Measurements from ENCODE around the gene TOPORS.
A peak's percentile ranks its signal among the peaks of the same experiment; 100 is the strongest.
"Not testable (repeated sequence)": the region's sequence is repeated elsewhere in the genome, so short reads cannot be mapped to it uniquely, and the experiment has no call there.

Gene TOPORS

GRCh38 chr9:32558408-32558934, 6.1 kb upstream of the TOPORS start:
- DNase-seq: no peak

DNA sequence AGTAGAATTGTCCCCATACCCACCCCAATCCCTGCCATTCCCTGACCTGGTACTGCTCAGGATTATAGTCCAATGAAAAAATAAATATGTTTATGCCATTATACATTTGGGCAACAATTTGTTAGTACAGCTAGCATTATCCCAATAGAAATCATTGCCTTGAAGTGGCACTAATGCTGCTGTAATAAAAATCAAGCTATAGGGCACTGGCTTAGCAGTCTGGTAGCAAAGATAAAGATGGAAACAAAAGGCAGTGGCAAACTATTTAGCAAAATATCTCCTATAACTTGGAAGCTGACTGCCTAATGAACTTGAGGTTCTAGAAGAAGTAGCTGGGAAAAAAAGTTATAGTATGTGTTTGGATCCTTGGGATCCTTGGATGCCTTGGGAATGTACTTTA, 2.2 kb upstream of the TOPORS start:
- no peak for DNase-seq

- no peak for DNase-seq
These were observed 1.7 kb upstream of the TOPORS start for GRCh38 chr9:32554107-32554506.

DNA sequence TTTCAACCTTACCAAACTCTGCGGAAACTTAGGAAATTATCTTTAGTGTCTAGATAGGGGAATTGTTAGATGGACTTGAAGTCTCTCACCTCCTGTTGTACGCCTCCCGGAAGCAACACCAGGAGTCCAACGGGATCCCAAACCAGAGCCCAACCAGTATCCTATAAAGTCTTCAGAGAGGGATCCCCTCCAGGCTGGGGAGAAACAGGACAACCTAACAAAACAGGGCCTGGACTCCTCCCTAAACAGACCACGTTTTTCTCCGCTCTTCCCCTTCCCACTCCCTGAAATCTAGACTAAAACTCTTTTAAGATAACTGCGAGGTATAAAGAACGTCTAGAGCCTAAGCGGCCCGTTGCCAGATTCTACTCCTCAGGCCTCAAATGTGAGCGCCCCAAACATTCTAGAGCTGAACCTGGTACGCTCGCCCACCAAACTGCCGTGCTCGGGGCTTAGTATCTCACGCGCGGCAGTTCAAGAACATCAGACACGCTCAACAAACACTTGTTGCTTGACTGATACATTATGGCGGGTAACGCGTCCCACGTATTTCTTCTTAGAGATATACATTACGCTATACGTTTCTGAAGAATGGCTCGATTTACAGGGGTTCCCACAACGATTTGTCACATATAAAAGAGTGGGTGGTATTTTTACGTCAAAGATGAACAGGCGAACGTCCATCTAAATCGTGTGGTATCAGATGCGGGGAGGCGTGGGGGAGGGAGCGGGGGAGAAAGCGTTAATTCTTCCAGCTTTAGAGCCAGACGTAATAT, 922 bp downstream of the TOPORS start:
- no peak for DNase-seq

DNA sequence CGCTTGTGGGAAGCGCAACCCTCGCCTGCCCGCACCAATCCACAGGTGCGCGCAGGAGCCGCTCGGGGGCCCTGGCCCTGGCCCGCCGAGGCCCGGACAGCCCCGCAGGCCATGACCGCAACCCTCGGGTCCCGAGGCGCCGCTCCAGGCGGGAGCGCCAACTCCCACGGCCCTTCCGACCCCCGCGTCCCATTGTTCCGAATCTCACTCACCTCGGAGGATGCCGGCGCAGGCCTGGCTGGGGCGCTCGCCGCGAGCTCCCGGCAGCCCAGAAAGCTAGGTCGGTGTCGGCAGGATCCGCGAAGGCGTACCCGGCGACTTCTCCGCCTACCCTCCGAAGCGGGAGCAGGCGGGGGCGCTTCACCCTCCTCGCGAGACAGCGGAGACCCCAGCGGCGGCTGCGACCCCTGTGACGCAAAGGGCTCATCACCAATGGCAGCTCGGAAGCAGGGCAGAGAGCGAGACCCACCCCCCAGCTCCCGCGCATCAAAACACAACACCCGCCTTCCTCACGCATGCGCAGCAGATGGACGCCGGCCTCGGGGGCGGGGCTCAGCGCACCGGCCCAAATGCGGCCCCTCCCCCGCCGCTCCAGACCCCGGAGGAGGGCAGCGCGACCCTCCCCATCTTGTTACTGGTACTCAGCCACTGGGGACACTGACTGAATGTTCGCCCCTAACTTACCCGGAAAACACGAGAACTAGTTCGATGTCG, 1.7 kb downstream of the TOPORS start:
- DNase-seq: peak; percentile 98

GRCh38 chr9:32550150-32550561, 2.2 kb downstream of the TOPORS start:
- no peak for DNase-seq

DNA sequence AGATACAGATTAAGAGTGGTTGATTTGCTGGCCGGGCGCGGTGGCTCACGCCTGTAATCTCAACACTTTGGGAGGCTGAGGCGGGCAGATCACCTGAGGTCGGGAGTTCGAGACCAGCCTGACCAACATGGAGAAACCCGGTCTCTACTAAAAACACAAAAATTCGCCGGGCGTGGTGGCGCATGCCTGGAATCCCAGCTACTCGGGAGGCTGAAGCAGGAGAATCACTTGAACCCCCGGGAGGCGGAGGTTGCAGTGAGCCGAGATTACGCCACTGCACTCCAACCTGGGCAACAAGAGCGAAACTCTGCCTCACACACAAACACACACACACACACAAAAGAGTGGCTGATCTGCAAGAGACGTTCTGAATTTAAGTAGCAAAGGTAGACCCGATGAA, 4.2 kb downstream of the TOPORS start:
- DNase-seq: not testable (repeated sequence)

DNA sequence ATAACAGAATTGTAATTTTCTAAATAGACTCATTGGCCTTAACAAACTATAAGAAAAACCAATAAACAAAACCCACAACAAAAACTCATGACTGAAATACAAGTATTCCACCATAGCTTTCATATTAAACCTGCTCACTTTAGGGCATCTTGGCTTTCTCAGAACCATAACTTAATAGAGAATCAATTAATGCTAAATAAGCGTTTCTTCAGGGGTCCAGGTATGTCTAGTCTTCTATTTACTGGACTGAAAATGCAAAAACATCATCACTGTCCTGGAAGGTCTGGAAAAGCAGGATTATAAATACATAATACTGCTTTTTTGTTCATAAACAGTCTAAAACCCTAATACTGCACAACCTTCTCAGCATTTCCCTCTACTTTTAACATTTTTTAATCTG, 6.5 kb downstream of the TOPORS start:
- DNase-seq: no peak

DNA sequence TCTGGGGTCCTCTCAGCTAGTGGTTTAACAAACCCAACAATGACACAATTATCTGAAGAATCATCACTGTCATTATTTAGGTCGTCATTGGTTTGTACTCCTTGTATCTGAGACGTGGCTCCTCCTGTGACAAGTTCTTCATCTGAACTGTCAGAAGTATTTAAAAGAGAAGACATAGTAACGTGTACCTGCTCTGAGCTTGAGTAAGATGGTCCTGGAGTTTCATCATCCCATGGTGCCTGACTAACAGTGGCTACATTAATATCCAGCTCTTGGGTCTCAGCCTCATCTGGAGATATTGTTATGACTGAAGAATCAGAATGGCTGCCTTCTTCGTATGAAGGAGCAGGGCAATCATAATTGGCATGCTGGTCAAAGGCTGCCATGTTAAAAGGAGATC, 9.3 kb downstream of the TOPORS start:
- DNase-seq: no peak

DNA sequence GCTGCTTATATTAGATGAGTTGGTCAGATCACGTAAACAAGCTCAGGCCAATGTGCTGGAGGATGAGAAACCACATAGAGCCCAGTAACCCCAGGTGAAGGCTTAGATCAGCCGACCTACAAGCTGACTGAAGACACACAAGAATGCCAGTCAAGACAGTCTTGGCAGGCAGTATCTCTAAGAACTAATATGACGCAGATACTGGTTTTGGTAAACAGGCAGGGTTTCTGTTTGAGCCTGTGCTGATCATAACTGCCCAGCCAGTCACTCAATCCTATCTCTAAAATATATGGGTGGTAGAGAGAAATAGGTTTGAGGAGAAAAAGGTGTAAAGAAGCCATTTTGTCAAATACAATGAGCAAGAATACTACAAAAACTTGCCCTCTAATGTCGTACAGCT, 18.6 kb downstream of the TOPORS start:
- DNase-seq: no peak

DNA sequence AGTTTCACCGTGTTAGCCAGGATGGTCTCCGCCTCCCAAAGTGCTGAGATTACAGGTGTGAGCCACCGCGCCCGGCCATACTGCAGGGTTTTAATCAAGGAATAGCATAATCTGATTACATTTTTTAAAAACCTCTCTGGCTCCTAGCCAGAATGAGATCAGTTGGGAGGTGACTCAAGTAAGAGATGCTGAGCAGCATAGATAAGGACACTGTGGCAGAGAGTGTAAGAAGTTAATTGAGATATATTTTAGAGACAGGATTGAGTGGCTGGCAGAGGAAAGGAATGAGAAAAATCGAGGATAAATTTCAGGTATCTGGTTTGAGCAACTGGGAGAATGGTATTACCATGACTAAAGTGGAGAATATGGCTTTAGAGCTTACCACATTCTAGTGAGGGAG, 19.1 kb downstream of the TOPORS start:
- DNase-seq: no peak

GRCh38 chr9:32526707-32527048, 25.7 kb downstream of the TOPORS start:
- DNase-seq: no peak

DNA sequence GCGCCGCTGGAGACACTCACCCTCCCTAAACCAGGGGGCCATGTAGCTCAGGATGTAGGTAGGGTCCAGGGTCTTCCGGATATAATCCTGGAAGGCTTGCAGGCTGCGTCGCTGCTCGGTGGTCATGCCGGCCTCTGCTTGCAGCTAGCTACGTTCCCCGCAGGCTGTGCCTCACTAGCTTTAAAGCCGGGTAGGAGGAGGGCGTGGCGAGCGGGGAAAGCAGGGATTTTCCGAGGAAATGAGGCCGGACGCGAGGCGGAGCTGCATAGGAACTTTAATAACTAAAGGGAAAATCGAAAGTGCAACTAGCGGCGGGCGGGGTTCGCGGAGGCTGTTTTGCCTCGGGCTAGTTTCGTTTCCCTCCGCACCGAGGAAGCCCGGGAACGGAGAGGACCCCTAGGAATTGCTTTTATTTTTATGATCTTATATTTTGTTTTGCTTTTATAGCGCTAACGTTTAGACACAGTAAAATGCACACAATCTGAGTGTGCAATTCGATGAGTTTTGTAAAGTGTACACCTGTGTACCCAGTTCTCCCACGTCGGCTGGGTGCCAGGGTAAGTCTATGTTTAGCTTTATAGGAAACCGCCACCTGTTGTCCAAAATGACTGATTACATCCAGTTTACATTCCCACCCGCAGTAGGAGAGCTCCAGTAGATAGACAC, 26.2 kb downstream of the TOPORS start, which contains the start of gene RIGI:
TSS of gene RIGI (minus strand) at position 156 of the 666 bp plus-strand sequence. CDS start at position 126, 30 bp downstream.
- DNase-seq: peak; percentile 91

DNA sequence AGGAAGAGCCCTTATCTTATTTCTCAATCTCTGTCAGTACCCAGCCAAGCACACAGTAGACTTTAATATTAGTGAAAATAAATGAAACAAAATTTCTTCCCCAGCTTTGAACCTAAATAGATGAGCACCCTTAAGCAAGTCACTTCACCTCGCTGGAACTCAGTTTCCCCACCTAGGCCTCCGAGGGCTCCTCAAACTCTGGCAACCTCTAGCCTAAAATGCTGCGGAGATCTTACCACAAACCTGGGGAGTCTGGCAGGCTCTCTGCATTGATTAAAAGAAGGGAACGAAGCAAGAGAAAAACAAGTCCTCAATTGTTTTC, 26.7 kb downstream of the TOPORS start:
- DNase-seq: no peak

- DNase-seq: peak; percentile 40
These were observed 27.3 kb downstream of the TOPORS start for GRCh38 chr9:32524892-32525708.

- DNase-seq: not testable (repeated sequence)
These were observed 27.9 kb downstream of the TOPORS start for GRCh38 chr9:32524558-32524891.

DNA sequence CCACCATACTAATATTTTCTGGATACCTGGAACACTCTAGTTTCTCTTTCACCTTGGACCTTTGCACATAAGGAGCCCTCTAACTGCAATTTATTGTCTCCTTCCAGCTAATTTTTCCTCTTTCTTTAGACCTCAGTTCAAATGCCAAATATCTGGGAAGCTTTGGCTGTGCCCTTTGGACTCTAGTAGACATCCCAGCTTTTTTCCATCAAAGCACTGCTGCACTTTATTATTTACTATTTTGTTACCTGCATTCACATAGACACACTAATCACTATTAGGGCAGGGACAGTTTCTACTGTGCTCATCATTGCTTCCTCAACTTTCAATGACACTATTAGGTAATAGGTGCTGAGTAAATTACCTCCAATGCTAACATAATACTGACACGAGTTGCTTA, 28.5 kb downstream of the TOPORS start:
- no peak for DNase-seq

DNA sequence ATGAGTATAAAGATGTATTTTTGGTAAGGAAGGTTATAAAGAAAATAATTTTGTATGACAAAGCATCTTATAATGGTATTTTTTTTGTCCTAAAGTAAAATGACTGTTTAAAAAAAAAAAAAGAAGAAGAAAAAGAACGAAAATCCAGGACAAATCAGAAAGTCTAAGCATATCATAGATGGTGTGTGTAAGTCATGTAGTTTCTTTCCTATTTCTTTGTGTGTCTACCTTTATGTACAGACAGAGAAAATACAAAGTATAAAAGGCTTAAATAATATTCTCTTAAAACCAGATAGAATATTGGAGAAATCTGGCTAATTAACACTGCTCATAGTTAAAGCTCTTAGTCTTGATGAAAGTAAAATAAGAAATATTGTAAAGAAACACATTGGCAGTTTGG, 34.1 kb downstream of the TOPORS start:
- DNase-seq: no peak

- no peak for DNase-seq
These were observed 36.1 kb downstream of the TOPORS start for GRCh38 chr9:32516241-32516640.

- no peak for DNase-seq
These were observed 43.7 kb downstream of the TOPORS start for GRCh38 chr9:32508728-32509127.

DNA sequence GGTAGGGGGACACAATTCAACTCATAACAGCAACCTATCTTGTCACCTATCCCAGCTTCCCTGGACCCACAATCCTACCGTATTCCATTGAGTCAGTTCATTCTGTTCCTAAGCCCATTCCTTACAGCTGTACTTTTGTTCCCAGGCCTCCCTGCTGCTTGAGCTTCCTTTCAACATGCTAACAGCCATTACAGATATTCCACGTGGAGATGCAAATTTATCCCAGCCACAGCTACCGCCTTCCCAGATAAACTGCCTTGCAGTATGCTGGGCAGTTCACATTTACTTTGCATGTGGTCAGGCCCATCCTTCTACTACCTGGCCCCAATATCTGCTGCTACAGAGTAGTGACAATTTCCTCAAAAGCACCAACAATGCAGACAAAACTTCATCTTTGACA, 49.4 kb downstream of the TOPORS start:
- no peak for DNase-seq

GRCh38 chr9:32502464-32502863, 49.9 kb downstream of the TOPORS start:
- DNase-seq: no peak

- no peak for DNase-seq
These were observed 50.5 kb downstream of the TOPORS start for GRCh38 chr9:32501868-32502267.
